IMR-90 (cell line): Measurements from ENCODE around the gene CPNE4. TPM values are rescaled to one million over a fixed set of nuclear protein-coding genes. Genes with fewer than 3 reads are reported as not detected.

Experiments used
- ATAC-seq: fragments of 200-7000 bp; cut with Tn5 transposase; 2 replicates; pipeline ENCODE4 v1.9.1; 2020; ENCODE audit warnings: low read depth, mild to moderate bottlenecking, moderate library complexity
- BruUV-seq: library from RNA; stranded (reverse); fragments of 400-500 nt; replicated peaks from 2 replicates; lab custom pipeline; 2021; lab: Mats Ljungman, UMichigan
- CTCF ChIA-PET: fragments of 300-600 bp; formaldehyde crosslinking; extraction: SDS; loops from one replicate; lab custom pipeline; 2021; ENCODE audit warnings: antibody characterized with exemption; lab: Yijun Ruan, JAX
- POLR2A ChIA-PET: fragments of 300-600 bp; sonication (Branson Sonifier 250); formaldehyde crosslinking; loops from one replicate; lab custom pipeline; 2022; ENCODE audit warnings: antibody characterized with exemption; ENCODE audit not compliant: unreplicated experiment; lab: Charles Lee
- DNase-seq: peaks from one replicate; pipeline ENCODE4 v3.0.0; 2013
- H2AFZ ChIP-seq: replicated peaks from 2 replicates; pipeline ENCODE3; 2013; ENCODE audit warnings: low read length, mild to moderate bottlenecking; ENCODE audit not compliant: poor library complexity
- H2AK5ac ChIP-seq: 2 replicates; pipeline ENCODE4 v1.6.1; 2013; ENCODE audit warnings: low read depth, low read length, inconsistent platforms
- H2AK9ac ChIP-seq: replicated peaks from 2 replicates; pipeline ENCODE3; 2013; ENCODE audit warnings: mild to moderate bottlenecking, low read depth, low read length, moderate library complexity; ENCODE audit not compliant: poor library complexity
- H2BK120ac ChIP-seq: 2 replicates; pipeline ENCODE4 v1.6.1; 2013; ENCODE audit warnings: low read depth, low read length, inconsistent platforms
- H2BK15ac ChIP-seq: 3 replicates; pipeline ENCODE4 v1.6.1; 2013; ENCODE audit warnings: low read depth, low read length, inconsistent platforms
- H2BK20ac ChIP-seq: 2 replicates; pipeline ENCODE4 v1.6.1; 2013; ENCODE audit warnings: low read depth, mild to moderate bottlenecking, inconsistent platforms, low read length, moderate library complexity
- H2BK5ac ChIP-seq: 2 replicates; pipeline ENCODE4 v1.6.1; 2013; ENCODE audit warnings: mild to moderate bottlenecking, low read depth, low read length, inconsistent platforms; ENCODE audit not compliant: poor library complexity, severe bottlenecking
- H3K14ac ChIP-seq: replicated peaks from 2 replicates; pipeline ENCODE4 v1.6.1; 2013; ENCODE audit warnings: low read depth, low read length, inconsistent platforms
- H3K18ac ChIP-seq: 2 replicates; pipeline ENCODE4 v1.6.1; 2013; ENCODE audit warnings: low read depth, low read length, control low read depth
- H3K23ac ChIP-seq: 2 replicates; pipeline ENCODE4 v1.6.1; 2013; ENCODE audit warnings: low read depth, low read length, inconsistent platforms
- H3K27ac ChIP-seq: 2 replicates; pipeline ENCODE4 v1.5.1; 2013; ENCODE audit warnings: mild to moderate bottlenecking, control low read depth, low read length; ENCODE audit not compliant: insufficient read depth
- H3K27me3 ChIP-seq: 2 replicates; pipeline ENCODE4 v1.6.1; 2013; ENCODE audit warnings: low read length; ENCODE audit not compliant: control insufficient read depth, insufficient read depth
- H3K36me3 ChIP-seq: 2 replicates; pipeline ENCODE4 v1.6.1; 2013; ENCODE audit warnings: low read length, mixed read lengths; ENCODE audit not compliant: control insufficient read depth, insufficient read depth
- H3K4ac ChIP-seq: 2 replicates; pipeline ENCODE4 v1.6.1; 2013; ENCODE audit warnings: low read depth, low read length, inconsistent platforms
- H3K4me1 ChIP-seq: 2 replicates; pipeline ENCODE4 v1.6.1; 2013; ENCODE audit warnings: low read length, mixed read lengths; ENCODE audit not compliant: control insufficient read depth, insufficient read depth
- H3K4me2 ChIP-seq: 2 replicates; pipeline ENCODE4 v1.6.1; 2013; ENCODE audit warnings: low read depth, mild to moderate bottlenecking, control low read depth, low read length, moderate library complexity
- H3K4me3 ChIP-seq: 2 replicates; pipeline ENCODE4 v1.5.1; 2013; ENCODE audit warnings: low read depth, mild to moderate bottlenecking, control low read depth, low read length, moderate library complexity; ENCODE audit not compliant: insufficient read depth
- H3K56ac ChIP-seq: 2 replicates; pipeline ENCODE4 v1.6.1; 2013; ENCODE audit warnings: low read length, inconsistent platforms; ENCODE audit not compliant: insufficient read depth; ENCODE audit errors: extremely low read depth
- H3K79me1 ChIP-seq, 2 experiments: 2 replicates each; pipeline ENCODE4 v1.6.1; 2013; ENCODE audit warnings: low read length in 2 of 2, inconsistent platforms in 1 of 2, low read depth in 1 of 2
- H3K9ac ChIP-seq: 2 replicates; pipeline ENCODE4 v1.6.1; 2013; ENCODE audit warnings: low read depth, low read length, control low read depth
- H3K9me1 ChIP-seq: 2 replicates; pipeline ENCODE4 v1.6.1; 2013; ENCODE audit warnings: low read length, inconsistent platforms; ENCODE audit not compliant: insufficient read depth
- H3K9me3 ChIP-seq: 2 replicates; pipeline ENCODE4 v1.6.1; 2013; ENCODE audit warnings: low read length; ENCODE audit not compliant: control insufficient read depth, insufficient read depth
- H4K20me1 ChIP-seq: 2 replicates; pipeline ENCODE4 v1.6.1; 2013; ENCODE audit warnings: low read length, inconsistent platforms; ENCODE audit not compliant: insufficient read depth
- H4K5ac ChIP-seq: 2 replicates; pipeline ENCODE4 v1.6.1; 2013; ENCODE audit warnings: mild to moderate bottlenecking, low read depth, low read length, control low read depth
- H4K8ac ChIP-seq, 2 experiments: 2 replicates each; pipeline ENCODE4 v1.6.1; 2013; ENCODE audit warnings: low read depth in 2 of 2, low read length in 2 of 2, control low read depth in 1 of 2, inconsistent platforms in 1 of 2
- H4K91ac ChIP-seq: 2 replicates; pipeline ENCODE4 v1.6.1; 2013; ENCODE audit warnings: low read depth, low read length, inconsistent platforms; ENCODE audit not compliant: insufficient read depth
- BHLHE40 ChIP-seq: fragments of 150-350 bp; IDR thresholded peaks from 2 replicates; pipeline ENCODE4 v1.6.1; 2016; ENCODE audit warnings: mild to moderate bottlenecking, low read depth, low read length
- CEBPB ChIP-seq: IDR thresholded peaks from 2 replicates; pipeline ENCODE4 v1.6.1; 2012; ENCODE audit warnings: low read depth, low read length, improper control_type of control experiment
- CHD1 ChIP-seq: IDR thresholded peaks from 2 replicates; pipeline ENCODE4 v1.6.1; 2012; ENCODE audit warnings: low read depth, low read length, improper control_type of control experiment
- ELK1 ChIP-seq: fragments of 150-350 bp; IDR thresholded peaks from 2 replicates; pipeline ENCODE4 v1.6.1; 2016; ENCODE audit warnings: low read depth, mild to moderate bottlenecking, low read length, moderate library complexity, borderline replicate concordance
- FOS ChIP-seq: fragments of 150-350 bp; IDR thresholded peaks from 2 replicates; pipeline ENCODE4 v1.6.1; 2016; ENCODE audit warnings: low read depth, low read length
- MAFK ChIP-seq: IDR thresholded peaks from 2 replicates; pipeline ENCODE4 v1.6.1; 2012; ENCODE audit warnings: low read depth, low read length, improper control_type of control experiment
- MAZ ChIP-seq: IDR thresholded peaks from 2 replicates; pipeline ENCODE4 v1.6.1; 2012; ENCODE audit warnings: low read depth, mild to moderate bottlenecking, low read length, improper control_type of control experiment, moderate library complexity, borderline replicate concordance
- MXI1 ChIP-seq: IDR thresholded peaks from 2 replicates; pipeline ENCODE4 v1.6.1; 2012; ENCODE audit warnings: low read depth, mild to moderate bottlenecking, low read length, moderate library complexity, borderline replicate concordance
- NFE2L2 ChIP-seq: fragments of 150-350 bp; IDR thresholded peaks from 2 replicates; pipeline ENCODE4 v1.6.1; 2016; ENCODE audit warnings: low read depth, mild to moderate bottlenecking, low read length
- POLR2A ChIP-seq: IDR thresholded peaks from 2 replicates; pipeline ENCODE4 v1.6.1; 2012; ENCODE audit warnings: mild to moderate bottlenecking, low read depth, low read length
- RAD21 ChIP-seq: IDR thresholded peaks from 2 replicates; pipeline ENCODE4 v1.6.1; 2012; ENCODE audit warnings: low read length, improper control_type of control experiment
- RCOR1 ChIP-seq: IDR thresholded peaks from 2 replicates; pipeline ENCODE4 v1.6.1; 2012; ENCODE audit warnings: mild to moderate bottlenecking, low read length, improper control_type of control experiment; ENCODE audit not compliant: insufficient replicate concordance
- SMC3 ChIP-seq: fragments of 150-350 bp; IDR thresholded peaks from 2 replicates; pipeline ENCODE4 v1.6.1; 2016; ENCODE audit warnings: low read depth, mild to moderate bottlenecking, antibody characterized with exemption, low read length, moderate library complexity
- WGBS, 2 experiments: methylation state at CpG; one replicate each; pipeline versions ENCODE4 v1.1.5 to v1.1.7; 2013; ENCODE audit warnings: missing lambda C conversion rate in 2 of 2; ENCODE audit not compliant: insufficient read length in 1 of 2; ENCODE audit errors: extremely low coverage in 2 of 2; 5-methylcytosine and 5-hydroxymethylcytosine counted together
- dilution Hi-C: fragments of 300-500 bp; cut with HindIII; formaldehyde crosslinking; loops from one replicate; pipeline ENCODE4 v1.14.3; 2018; ENCODE audit warnings: low sequenced_read_pairs; ENCODE audit not compliant: unreplicated experiment
- in situ Hi-C: fragments of 300-500 bp; cut with MboI; formaldehyde crosslinking; loops from 3 replicates; pipeline ENCODE4 v1.14.3; 2019; ENCODE audit warnings: low sequenced_read_pairs, inconsistent platforms, mixed read lengths
- intact Hi-C: fragments of 100-400 bp; cut with micrococcal nuclease; formaldehyde crosslinking; loops from 2 replicates; pipeline ENCODE4 v1.10.0; 2022
- polyA plus RNA-seq, 3 experiments: library from polyadenylated mRNA; depleted of rRNA; stranded (reverse); fragments of >200 nt; gene quantifications; 2 replicates each; pipeline ENCODE4 v1.2.3, GENCODE V29; 2012; ENCODE audit warnings: low replicate concordance in 1 of 3
- total RNA-seq: library from RNA; depleted of rRNA; stranded (reverse); fragments of >200 nt; gene quantifications from 2 replicates; pipeline ENCODE4 v1.2.3, GENCODE V29; 2012
- TF ChIP-seq, protein P1 (sequence below): conservative IDR thresholded peaks from 2 replicates; pipeline ENCODE4 v1.5.1; 2012; ENCODE audit warnings: mild to moderate bottlenecking, low read depth, low read length, improper control_type of control experiment
- TF ChIP-seq, protein P2 (sequence below): fragments of 150-350 bp; IDR thresholded peaks from 2 replicates; pipeline ENCODE4 v1.6.1; 2017; ENCODE audit warnings: mild to moderate bottlenecking, antibody characterized with exemption, low read length, low read depth

Gene CPNE4
- total and polyA plus RNA-seq, 2 of the 4 experiments (the other 2 are of a cell fraction) = not detected

- ChIA-PET POLR2A (no interaction called here), CTCF (interaction anchor here (4.2 kb wide), 1 partner anchor 233 kb away, joined by 16 read pairs; no protein-coding TSS in a partner anchor)
- no peak overlapping the region for H3K56ac ChIP-seq
- no peaks in the 10 kb centered on the region for H3K36me3 ChIP-seq
- H2BK15ac ChIP-seq = no peak overlapping the region
- H4K20me1 ChIP-seq = no peaks in the 10 kb centered on the region
- no peak overlapping the region for H2AK9ac ChIP-seq
- in situ Hi-C loops (loop anchor here (25.0 kb wide), 1 partner anchor 391 kb away; no protein-coding TSS in a partner anchor), dilution Hi-C loops (loop anchor here (25.0 kb wide), 1 partner anchor 216 kb away; no protein-coding TSS in a partner anchor), intact Hi-C loops (loop anchor here (5.0 kb wide), 1 partner anchor 744 kb away; no protein-coding TSS in a partner anchor)
- H3K4me3 ChIP-seq = no peak overlapping the region
- H2AK5ac ChIP-seq = no peak overlapping the region
- DNase-seq (no peak), ATAC-seq (no peak)
- H2BK5ac ChIP-seq = no peak overlapping the region
- H3K27me3 ChIP-seq = no peaks in the 10 kb centered on the region; the same call in 1 of the 2 replicates
- H3K79me1 ChIP-seq = no peaks in the 10 kb centered on the region
- H3K18ac ChIP-seq = no peak overlapping the region
- H2BK120ac ChIP-seq = no peak overlapping the region
- no TSS peak for BruUV-seq
- H3K4me2 ChIP-seq = no peak overlapping the region
- no peak overlapping the region for H3K9ac ChIP-seq
- WGBS, 2 experiments = 50% methylated on average over 1 of the region's 4 CpGs; no CpG with 5 or more reads in 1 of the 2 experiments
- H3K14ac ChIP-seq = no peak overlapping the region
- H4K91ac ChIP-seq = no peak overlapping the region
- no peaks in the 10 kb centered on the region for H3K9me3 ChIP-seq
- no peak overlapping the region for H4K8ac ChIP-seq
- no peak overlapping the region for H2BK20ac ChIP-seq
- no peak overlapping the region for H3K23ac ChIP-seq
- no peak overlapping the region for H2AFZ ChIP-seq
- H3K4me1 ChIP-seq = no peaks in the 10 kb centered on the region
- no peaks in the 10 kb centered on the region for H3K9me1 ChIP-seq
- H4K5ac ChIP-seq = no peak overlapping the region
- no peak overlapping the region for H3K27ac ChIP-seq
- H3K4ac ChIP-seq = no peak overlapping the region
- TF ChIP-seq NFE2L2 = no peak
- no peak for TF ChIP-seq MXI1
- no peak for TF ChIP-seq BHLHE40
- no peak for TF ChIP-seq FOS
- no peak for TF ChIP-seq RAD21
- no peak for TF ChIP-seq SMC3
- TF ChIP-seq, protein P1, sequence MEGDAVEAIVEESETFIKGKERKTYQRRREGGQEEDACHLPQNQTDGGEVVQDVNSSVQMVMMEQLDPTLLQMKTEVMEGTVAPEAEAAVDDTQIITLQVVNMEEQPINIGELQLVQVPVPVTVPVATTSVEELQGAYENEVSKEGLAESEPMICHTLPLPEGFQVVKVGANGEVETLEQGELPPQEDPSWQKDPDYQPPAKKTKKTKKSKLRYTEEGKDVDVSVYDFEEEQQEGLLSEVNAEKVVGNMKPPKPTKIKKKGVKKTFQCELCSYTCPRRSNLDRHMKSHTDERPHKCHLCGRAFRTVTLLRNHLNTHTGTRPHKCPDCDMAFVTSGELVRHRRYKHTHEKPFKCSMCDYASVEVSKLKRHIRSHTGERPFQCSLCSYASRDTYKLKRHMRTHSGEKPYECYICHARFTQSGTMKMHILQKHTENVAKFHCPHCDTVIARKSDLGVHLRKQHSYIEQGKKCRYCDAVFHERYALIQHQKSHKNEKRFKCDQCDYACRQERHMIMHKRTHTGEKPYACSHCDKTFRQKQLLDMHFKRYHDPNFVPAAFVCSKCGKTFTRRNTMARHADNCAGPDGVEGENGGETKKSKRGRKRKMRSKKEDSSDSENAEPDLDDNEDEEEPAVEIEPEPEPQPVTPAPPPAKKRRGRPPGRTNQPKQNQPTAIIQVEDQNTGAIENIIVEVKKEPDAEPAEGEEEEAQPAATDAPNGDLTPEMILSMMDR = no peak
- no peak for TF ChIP-seq POLR2A
- no peak for TF ChIP-seq CHD1
- TF ChIP-seq, protein P2, sequence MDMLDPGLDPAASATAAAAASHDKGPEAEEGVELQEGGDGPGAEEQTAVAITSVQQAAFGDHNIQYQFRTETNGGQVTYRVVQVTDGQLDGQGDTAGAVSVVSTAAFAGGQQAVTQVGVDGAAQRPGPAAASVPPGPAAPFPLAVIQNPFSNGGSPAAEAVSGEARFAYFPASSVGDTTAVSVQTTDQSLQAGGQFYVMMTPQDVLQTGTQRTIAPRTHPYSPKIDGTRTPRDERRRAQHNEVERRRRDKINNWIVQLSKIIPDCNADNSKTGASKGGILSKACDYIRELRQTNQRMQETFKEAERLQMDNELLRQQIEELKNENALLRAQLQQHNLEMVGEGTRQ = no peak
- TF ChIP-seq CEBPB = no peak
- no peak for TF ChIP-seq ELK1
- TF ChIP-seq MAZ = no peak
- TF ChIP-seq MAFK = no peak
- no peak for TF ChIP-seq RCOR1
These were observed 238.1 kb downstream of the CPNE4 start for GRCh38 chr3:131796558-131797198.
